ENCODE measurements around the gene CCDC61. TPM values are rescaled to one million over a fixed set of nuclear protein-coding genes. Genes with fewer than 3 reads are reported as not detected.

CCDC61 gene
- total and polyA plus RNA-seq, 8 donors: 4.9 to 19.9 (median 9.0) TPM

- H3K27me3 ChIP-seq: no peaks in the 10 kb centered on the region
- no peaks in the 10 kb centered on the region for H3K4me1 ChIP-seq
- 46 to 50% methylated on average over 2 of the region's 2 CpGs for WGBS, 2 donors
- H3K27ac ChIP-seq: no peak overlapping the region
- no peaks in the 10 kb centered on the region for H3K9me3 ChIP-seq
- DNase-seq: no peak
- H3K36me3 ChIP-seq: no peaks in the 10 kb centered on the region
- no peak overlapping the region for H3K4me3 ChIP-seq
- FAIRE-seq: no peak
- intact Hi-C loops (cut with DNase I): no loop called here
- ATAC-seq: no peak
- no peak for TF ChIP-seq CTCF (IDR thresholded peaks at IDR 0.05)
Measured at GRCh38 chr19:45981350-45981749, 13.9 kb upstream of the CCDC61 start.

- no peak for FAIRE-seq
- no peak overlapping the region for H3K4me3 ChIP-seq
- ATAC-seq: no peak
- no peaks in the 10 kb centered on the region for H3K9me3 ChIP-seq
- no peak for DNase-seq
- no peak for TF ChIP-seq CTCF (IDR thresholded peaks at IDR 0.05)
- H3K27me3 ChIP-seq: no peaks in the 10 kb centered on the region
- no peak overlapping the region for H3K27ac ChIP-seq
- H3K36me3 ChIP-seq: no peaks in the 10 kb centered on the region
- WGBS, 2 donors: 73 to 80% methylated on average over 7 of the region's 7 CpGs
- intact Hi-C loops (cut with DNase I): no loop called here
- no peaks in the 10 kb centered on the region for H3K4me1 ChIP-seq
Measured at GRCh38 chr19:45985321-45985720, 9.9 kb upstream of the CCDC61 start.

- 70 to 76% methylated on average over 12 of the region's 12 CpGs for WGBS, 2 donors
- H3K9me3 ChIP-seq: no peaks in the 10 kb centered on the region
- H3K27ac ChIP-seq: no peak overlapping the region
- DNase-seq (no peak), ATAC-seq (no peak), FAIRE-seq (no peak)
- no peaks in the 10 kb centered on the region for H3K27me3 ChIP-seq
- H3K4me1 ChIP-seq: no peaks in the 10 kb centered on the region
- TF ChIP-seq CTCF (IDR thresholded peaks at IDR 0.05): no peak
- no peaks in the 10 kb centered on the region for H3K36me3 ChIP-seq
- intact Hi-C loops (cut with DNase I): no loop called here
- H3K4me3 ChIP-seq: no peak overlapping the region
Measured at GRCh38 chr19:45990113-45990728, 5.0 kb upstream of the CCDC61 start.

GRCh38 chr19:45994456-45994997, 740 bp upstream of the CCDC61 start:
- WGBS, 2 donors: 3% methylated on average over 8 of the region's 8 CpGs
- no peaks in the 10 kb centered on the region for H3K9me3 ChIP-seq
- intact Hi-C loops (cut with DNase I): no loop called here
- no peak for TF ChIP-seq CTCF (IDR thresholded peaks at IDR 0.05)
- DNase-seq (no peak), ATAC-seq (peak; percentile 5 to 19 (median 10)), FAIRE-seq (peak; percentile 17)
- H3K4me1 ChIP-seq: peaks cover 0 to 6% (median 5%) of the 10 kb centered on the region in 3 donors
- no peaks in the 10 kb centered on the region for H3K36me3 ChIP-seq
- H3K4me3 ChIP-seq: peak overlapping the region; percentile 11 to 58 (median 40)
- H3K27ac ChIP-seq: no peak overlapping the region
- H3K27me3 ChIP-seq: no peaks in the 10 kb centered on the region

GRCh38 chr19:45995715-45996385, 583 bp downstream of the CCDC61 start:
- H3K9me3 ChIP-seq: no peaks in the 10 kb centered on the region
- H3K36me3 ChIP-seq: no peaks in the 10 kb centered on the region
- intact Hi-C loops (cut with DNase I): no loop called here
- no peak for ATAC-seq
- H3K27ac ChIP-seq: peak overlapping the region; percentile 26 to 68 (median 43)
- 8% methylated on average over 13 of the region's 13 CpGs for WGBS, 2 donors
- FAIRE-seq: no peak
- no peak for TF ChIP-seq CTCF (IDR thresholded peaks at IDR 0.05)
- H3K27me3 ChIP-seq: no peaks in the 10 kb centered on the region
- peaks cover 0 to 6% (median 5%) of the 10 kb centered on the region in 3 donors for H3K4me1 ChIP-seq
- peak overlapping the region; percentile 35 to 80 (median 60) for H3K4me3 ChIP-seq
- DNase-seq: no peak

Data from pancreas (tissue), 10 donors.